Measurements from ENCODE around the gene SLC35C1.

The SLC35C1 gene

GRCh38 chr11:45761659-45762058 is 43.3 kb upstream of the SLC35C1 start:
- no peak for TF ChIP-seq REST (IDR thresholded peaks at IDR 0.05; ENCODE audit: insufficient read depth in 1 of 2, low read depth in 2 of 2, low read length in 2 of 2)
- TF ChIP-seq TAF1 (IDR thresholded peaks at IDR 0.05; ENCODE audit: borderline replicate concordance, insufficient read depth, low read length), result no peak
- TF ChIP-seq FOXP2 (optimal IDR thresholded peaks at IDR 0.05; ENCODE audit: borderline replicate concordance, extremely low read depth, extremely low read length, insufficient read depth), result no peak
- TF ChIP-seq SIN3A (IDR thresholded peaks at IDR 0.05; ENCODE audit: borderline replicate concordance, insufficient read depth, low read length), result no peak
- no peak for TF ChIP-seq POLR2AphosphoS5 (IDR thresholded peaks at IDR 0.05; ENCODE audit: low read depth, low read length)

- TF ChIP-seq SIN3A (IDR thresholded peaks at IDR 0.05; ENCODE audit: borderline replicate concordance, insufficient read depth, low read length) (no peak), FOXP2 (optimal IDR thresholded peaks at IDR 0.05; ENCODE audit: borderline replicate concordance, extremely low read depth, extremely low read length, insufficient read depth) (no peak), REST (IDR thresholded peaks at IDR 0.05; ENCODE audit: insufficient read depth in 1 of 2, low read depth in 2 of 2, low read length in 2 of 2) (no peak), TAF1 (IDR thresholded peaks at IDR 0.05; ENCODE audit: borderline replicate concordance, insufficient read depth, low read length) (no peak), POLR2AphosphoS5 (IDR thresholded peaks at IDR 0.05; ENCODE audit: low read depth, low read length) (no peak)
Observed at GRCh38 chr11:45765107-45765668, 39.8 kb upstream of the SLC35C1 start.

- no peak for TF ChIP-seq SIN3A (IDR thresholded peaks at IDR 0.05; ENCODE audit: borderline replicate concordance, insufficient read depth, low read length)
- no peak for TF ChIP-seq REST (IDR thresholded peaks at IDR 0.05; ENCODE audit: insufficient read depth in 1 of 2, low read depth in 2 of 2, low read length in 2 of 2)
- no peak for TF ChIP-seq FOXP2 (optimal IDR thresholded peaks at IDR 0.05; ENCODE audit: borderline replicate concordance, extremely low read depth, extremely low read length, insufficient read depth)
- TF ChIP-seq TAF1 (IDR thresholded peaks at IDR 0.05; ENCODE audit: borderline replicate concordance, insufficient read depth, low read length), result no peak
- TF ChIP-seq POLR2AphosphoS5 (IDR thresholded peaks at IDR 0.05; ENCODE audit: low read depth, low read length), result no peak
Observed at GRCh38 chr11:45765836-45766235, 39.1 kb upstream of the SLC35C1 start.

- TF ChIP-seq SIN3A (IDR thresholded peaks at IDR 0.05; ENCODE audit: borderline replicate concordance, insufficient read depth, low read length), result no peak
- TF ChIP-seq REST (IDR thresholded peaks at IDR 0.05; ENCODE audit: insufficient read depth in 1 of 2, low read depth in 2 of 2, low read length in 2 of 2), result no peak
- no peak for TF ChIP-seq TAF1 (IDR thresholded peaks at IDR 0.05; ENCODE audit: borderline replicate concordance, insufficient read depth, low read length)
- no peak for TF ChIP-seq FOXP2 (optimal IDR thresholded peaks at IDR 0.05; ENCODE audit: borderline replicate concordance, extremely low read depth, extremely low read length, insufficient read depth)
- TF ChIP-seq POLR2AphosphoS5 (IDR thresholded peaks at IDR 0.05; ENCODE audit: low read depth, low read length), result no peak
Observed at GRCh38 chr11:45766469-45766868, 38.5 kb upstream of the SLC35C1 start.
